PFSK-1 (cell line): ENCODE data around the gene GPR83. TPM values are rescaled to one million over a fixed set of nuclear protein-coding genes. Genes with fewer than 3 reads are reported as not detected.

Experiments used
- FOXP2 ChIP-seq: optimal IDR thresholded peaks from 2 replicates; pipeline ENCODE3; 2011; ENCODE audit warnings: borderline replicate concordance, control low read depth, inconsistent platforms; ENCODE audit not compliant: insufficient read depth; ENCODE audit errors: extremely low read length, extremely low read depth
- POLR2AphosphoS5 ChIP-seq: IDR thresholded peaks from 2 replicates; pipeline ENCODE4 v1.6.1; 2012; ENCODE audit warnings: low read depth, mild to moderate bottlenecking, control low read depth, low read length, moderate library complexity
- REST ChIP-seq, 2 experiments: IDR thresholded peaks; 2 replicates each; pipeline versions ENCODE4 v1.6.1 to v1.8.0; 2011 to 2012; ENCODE audit warnings: low read depth in 2 of 2, low read length in 2 of 2, control low read depth in 1 of 2, inconsistent platforms in 1 of 2, mild to moderate bottlenecking in 1 of 2, moderate library complexity in 1 of 2; ENCODE audit not compliant: insufficient read depth in 1 of 2
- SIN3A ChIP-seq: IDR thresholded peaks from 2 replicates; pipeline ENCODE4 v1.6.1; 2012; ENCODE audit warnings: mild to moderate bottlenecking, low read length, moderate library complexity, borderline replicate concordance; ENCODE audit not compliant: insufficient read depth
- TAF1 ChIP-seq: IDR thresholded peaks from 2 replicates; pipeline ENCODE4 v1.6.1; 2012; ENCODE audit warnings: low read length, control low read depth, borderline replicate concordance; ENCODE audit not compliant: insufficient read depth
- polyA plus RNA-seq: library from polyadenylated mRNA; unstranded; fragments of >200 nt; gene quantifications from one replicate; pipeline ENCODE4 v1.2.1, GENCODE V29; 2012; ENCODE audit warnings: low read depth, missing spikeins; ENCODE audit not compliant: insufficient read length

GPR83 gene
- not detected for polyA plus RNA-seq

- no peak for TF ChIP-seq TAF1
These were observed at the start of gene GPR83 for GRCh38 chr11:94400839-94401772. GPR83 (minus strand) TSS chr11:94401419; CDS start chr11:94401247, 172 bp downstream.

GRCh38 chr11:94450048-94450447 lies 48.8 kb upstream of the GPR83 start:
- no peak for TF ChIP-seq SIN3A
- TF ChIP-seq FOXP2: no peak
- no peak for TF ChIP-seq TAF1
- no peak for TF ChIP-seq REST (IDR thresholded peaks at IDR 0.05; ENCODE audit: insufficient read depth in 1 of 2, low read depth in 2 of 2, low read length in 2 of 2)
- no peak for TF ChIP-seq POLR2AphosphoS5

GRCh38 chr11:94449437-94449836 lies 48.2 kb upstream of the GPR83 start:
- no peak for TF ChIP-seq SIN3A
- TF ChIP-seq POLR2AphosphoS5: no peak
- TF ChIP-seq FOXP2: no peak
- no peak for TF ChIP-seq TAF1
- no peak for TF ChIP-seq REST (IDR thresholded peaks at IDR 0.05; ENCODE audit: insufficient read depth in 1 of 2, low read depth in 2 of 2, low read length in 2 of 2)

- TF ChIP-seq FOXP2: no peak
- no peak for TF ChIP-seq TAF1
- TF ChIP-seq SIN3A: no peak
- no peak for TF ChIP-seq POLR2AphosphoS5
These were observed 47.8 kb upstream of the GPR83 start for GRCh38 chr11:94449029-94449428.

- TF ChIP-seq TAF1 (no peak), POLR2AphosphoS5 (no peak), REST (IDR thresholded peaks at IDR 0.05; ENCODE audit: insufficient read depth in 1 of 2, low read depth in 2 of 2, low read length in 2 of 2) (no peak), FOXP2 (no peak), SIN3A (no peak)
These were observed 45.9 kb upstream of the GPR83 start for GRCh38 chr11:94447149-94447548.

GRCh38 chr11:94445641-94446040 lies 44.4 kb upstream of the GPR83 start:
- TF ChIP-seq REST (IDR thresholded peaks at IDR 0.05; ENCODE audit: insufficient read depth in 1 of 2, low read depth in 2 of 2, low read length in 2 of 2): no peak
- no peak for TF ChIP-seq FOXP2
- no peak for TF ChIP-seq POLR2AphosphoS5
- TF ChIP-seq SIN3A: no peak
- no peak for TF ChIP-seq TAF1
